HG02970 (cell line): ENCODE measurements around the gene COL6A1.
"Not testable (repeated sequence)": the region's sequence is repeated elsewhere in the genome, so short reads cannot be mapped to it uniquely, and the experiment has no call there.

ENCODE experiments used
- ATAC-seq: cut with Tn5 transposase; IDR thresholded peaks from one replicate; pipeline ENCODE4 v1.9.1; 2021; ENCODE audit warnings: mild to moderate bottlenecking, moderate library complexity, moderate number of reproducible peaks; ENCODE audit not compliant: unreplicated experiment, low FRiP score

COL6A1 gene

DNA sequence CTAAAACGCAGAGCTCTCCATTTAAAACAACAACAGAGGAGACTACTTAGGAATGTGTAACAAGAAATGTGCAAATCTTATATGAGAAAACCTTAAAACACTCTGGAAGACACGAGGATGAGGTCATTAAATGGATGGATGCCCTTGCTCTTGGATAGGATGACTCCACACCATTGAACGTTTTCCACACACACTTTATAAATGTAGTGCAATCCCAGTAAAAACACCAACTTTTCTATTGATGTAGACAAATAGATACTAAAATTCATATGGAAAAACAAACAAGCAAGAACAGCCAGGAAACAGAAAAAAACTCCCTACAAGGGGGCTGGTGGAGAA lies 18.4 kb upstream of the COL6A1 start:
- no peak for ATAC-seq

DNA sequence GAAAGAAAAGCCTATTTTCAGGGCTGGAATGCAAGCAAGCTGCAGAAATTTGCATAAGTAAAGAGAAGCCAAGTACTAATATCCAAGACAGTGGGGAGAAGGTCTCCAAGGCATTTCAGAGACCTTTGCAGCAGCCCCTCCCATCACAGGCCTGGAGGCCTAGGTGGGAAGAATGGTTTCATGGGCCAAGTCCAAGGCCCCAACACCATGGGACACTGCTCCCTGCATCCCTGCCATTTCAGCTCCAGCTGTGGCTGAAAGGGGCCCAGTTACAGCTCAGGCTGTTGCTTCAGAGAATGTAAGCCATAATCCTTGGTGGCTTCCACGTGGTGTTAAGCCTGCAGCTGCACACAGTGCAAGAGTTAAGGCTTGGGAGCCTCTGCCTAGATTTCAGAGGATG lies 16.9 kb upstream of the COL6A1 start:
- ATAC-seq = no peak

DNA sequence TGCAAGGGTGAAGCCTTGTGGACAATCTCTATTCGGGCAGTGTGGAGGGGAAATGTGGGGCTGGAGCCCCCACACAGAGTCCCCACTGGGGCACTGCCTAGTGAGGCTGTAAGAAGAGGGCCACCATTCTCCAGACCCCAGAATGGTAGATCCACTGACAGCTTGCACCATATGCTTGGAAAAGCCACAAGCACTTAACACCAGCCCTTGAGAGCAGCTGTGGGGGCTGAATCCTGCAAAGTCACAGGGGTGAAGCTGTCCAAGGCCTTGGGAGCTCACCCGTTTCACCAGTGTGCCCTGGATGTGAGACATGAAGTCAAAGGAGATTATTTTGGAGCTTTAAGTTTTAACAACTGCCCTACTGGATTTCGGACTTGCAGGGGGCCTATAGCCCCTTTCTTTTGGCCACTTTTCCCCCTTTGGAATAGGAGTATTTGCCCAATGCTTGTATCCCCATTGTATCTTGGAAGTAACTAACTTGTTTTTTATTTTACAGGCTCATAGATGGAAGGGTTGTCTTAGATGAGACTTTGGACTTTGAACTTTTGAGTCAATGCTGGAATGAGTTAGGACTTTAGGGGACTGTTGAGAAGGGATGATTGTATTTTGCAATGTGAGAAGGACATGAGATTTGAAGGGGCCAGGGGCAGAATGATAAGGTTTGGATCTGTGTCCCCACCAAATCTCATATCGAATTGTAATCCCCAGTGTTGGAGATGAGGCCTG lies 16.3 kb upstream of the COL6A1 start:
- ATAC-seq = no peak

DNA sequence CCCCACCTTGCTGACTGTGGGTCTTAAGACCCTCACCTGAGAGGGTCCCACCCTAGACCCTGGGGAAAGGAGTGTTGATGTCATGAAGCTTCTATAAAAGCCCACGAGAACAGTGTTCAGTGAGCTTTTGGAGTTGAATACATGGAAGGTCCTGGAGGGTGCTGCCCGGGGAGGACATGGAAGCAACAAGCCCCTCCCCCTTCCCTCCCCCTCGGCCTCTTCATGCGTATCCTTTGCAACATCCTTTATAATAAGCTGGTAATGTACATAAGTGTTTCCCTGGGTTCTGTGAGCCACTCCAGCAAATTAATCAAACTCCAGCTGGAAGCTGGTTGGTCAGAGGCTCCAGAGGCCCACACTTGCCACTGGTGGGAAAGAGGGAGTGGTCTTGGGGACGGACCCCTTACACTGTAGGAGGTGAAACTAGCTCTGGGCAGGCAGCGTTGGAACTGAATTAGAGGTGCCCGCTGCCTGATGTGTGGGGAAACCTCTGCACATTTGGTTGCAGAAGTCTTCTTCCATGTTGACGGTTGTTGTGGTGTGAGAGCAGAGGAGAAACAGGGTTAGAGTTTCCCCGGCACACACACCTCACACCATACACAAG lies 14.7 kb upstream of the COL6A1 start:
- ATAC-seq = no peak

DNA sequence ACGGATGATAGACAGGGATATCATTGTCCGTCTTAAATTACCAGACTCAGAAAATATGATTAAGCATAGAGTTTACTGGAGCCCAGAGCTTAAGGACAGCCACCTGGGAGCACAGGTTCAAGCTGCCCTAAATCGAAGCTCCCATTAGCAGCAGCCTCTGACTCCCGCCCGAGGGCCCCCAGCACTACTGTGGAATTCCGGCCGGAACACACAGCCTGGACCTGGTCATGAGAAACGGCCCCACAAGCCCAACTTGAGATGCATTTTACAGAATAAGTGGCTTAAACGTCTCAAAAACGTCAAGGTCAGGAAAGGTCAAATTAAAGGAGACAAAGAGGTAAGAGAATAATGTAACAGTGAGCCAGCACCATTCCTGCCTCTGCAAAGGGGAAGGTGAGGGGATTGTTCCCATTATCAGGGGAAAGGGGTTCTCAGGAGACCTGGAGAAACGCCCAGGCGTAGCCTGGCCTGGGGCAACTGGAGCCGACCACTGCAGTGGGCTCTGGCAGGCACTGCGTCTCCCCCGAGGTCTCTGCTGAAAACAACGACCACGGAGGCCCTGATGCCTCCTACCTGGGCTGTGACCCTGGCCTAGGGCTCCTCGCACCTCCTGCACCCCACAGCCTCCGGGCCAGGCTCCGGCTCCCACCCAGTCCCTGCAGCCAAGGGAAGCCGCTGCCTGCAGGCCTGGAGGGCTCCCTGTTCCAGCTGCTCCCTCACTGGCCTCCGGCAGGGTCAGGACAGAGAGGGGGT lies 11.5 kb upstream of the COL6A1 start:
- ATAC-seq = no peak

DNA sequence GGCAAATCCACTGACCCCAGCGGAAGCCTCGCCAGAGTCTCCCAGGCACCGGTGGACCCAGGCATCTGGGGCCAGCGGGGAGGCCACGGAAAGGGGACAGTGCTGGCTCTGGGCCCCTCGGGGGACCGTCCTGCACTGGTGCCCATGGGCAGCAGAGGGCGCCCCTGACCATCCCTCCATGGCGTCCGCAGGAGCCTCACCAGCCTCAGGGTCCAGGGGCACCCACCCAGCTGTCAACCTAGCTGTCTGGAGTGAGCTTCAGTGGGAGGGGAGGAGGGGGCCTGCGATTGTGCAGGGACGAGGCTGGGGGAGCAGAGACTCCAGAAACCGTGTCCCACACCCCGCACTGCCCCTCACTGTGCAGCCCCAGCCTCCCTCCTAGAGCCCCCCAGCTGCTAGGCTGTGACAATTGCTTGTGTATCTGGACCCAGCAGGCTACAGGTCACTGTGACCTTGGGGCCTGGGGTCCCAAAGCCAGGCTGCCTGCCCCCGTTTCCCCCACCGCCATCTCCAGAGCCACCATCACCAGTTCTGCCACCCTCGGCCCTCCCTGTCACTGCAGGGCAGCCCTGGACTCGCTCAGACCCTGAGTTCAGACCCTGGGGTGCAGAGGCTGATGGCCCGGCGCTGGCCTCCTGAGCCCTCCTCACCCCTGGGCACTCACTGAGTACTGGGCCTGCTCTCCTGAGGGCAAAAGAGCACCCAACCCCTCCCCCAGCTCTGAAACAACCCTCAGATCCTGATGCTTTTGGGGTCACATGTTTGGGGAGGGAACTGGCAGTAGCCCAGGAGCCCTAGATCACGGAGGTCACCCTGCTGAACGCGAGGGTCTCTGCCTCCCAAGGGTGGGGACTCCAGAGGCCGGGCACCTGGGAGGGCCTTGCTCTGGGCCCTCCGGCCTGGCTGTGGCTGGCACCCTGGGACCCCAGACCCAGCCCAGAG lies 10.6 kb upstream of the COL6A1 start:
- ATAC-seq = no peak

DNA sequence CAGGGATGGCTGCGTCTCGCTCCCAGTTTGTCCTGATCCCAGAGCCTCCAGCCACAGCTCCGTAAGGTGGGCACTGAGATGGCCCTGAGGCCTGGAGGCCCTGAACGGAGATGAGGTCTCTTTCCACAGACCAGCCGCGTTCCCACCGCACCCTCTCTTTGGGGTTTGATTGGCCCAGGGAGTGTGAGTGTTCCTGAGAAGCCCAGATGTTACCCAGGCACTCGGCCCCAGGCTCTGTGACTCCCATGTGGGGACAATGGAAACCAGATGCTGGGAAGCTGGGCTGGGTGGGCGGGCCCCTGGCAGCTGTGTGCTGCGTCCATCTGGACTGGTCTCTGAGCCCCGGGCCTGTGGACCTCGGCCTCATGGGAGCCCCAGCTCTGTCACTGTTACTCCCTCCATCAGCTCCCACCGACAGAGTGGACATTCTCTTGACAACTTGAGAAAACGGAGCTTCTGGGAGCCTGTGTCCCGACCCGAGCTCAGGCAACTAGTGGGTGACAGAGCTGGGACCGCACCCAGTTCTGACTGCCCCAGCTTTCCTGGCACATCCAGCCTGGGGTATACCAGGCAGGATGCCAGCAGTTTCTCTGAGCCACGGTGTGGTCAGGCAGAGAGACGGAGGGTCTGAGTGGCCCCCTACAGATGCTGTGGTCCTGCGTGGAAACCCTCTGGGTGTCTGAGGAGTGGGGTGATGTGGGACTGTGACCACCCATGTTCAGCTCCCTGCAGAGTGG lies 9.8 kb upstream of the COL6A1 start:
- ATAC-seq = no peak

DNA sequence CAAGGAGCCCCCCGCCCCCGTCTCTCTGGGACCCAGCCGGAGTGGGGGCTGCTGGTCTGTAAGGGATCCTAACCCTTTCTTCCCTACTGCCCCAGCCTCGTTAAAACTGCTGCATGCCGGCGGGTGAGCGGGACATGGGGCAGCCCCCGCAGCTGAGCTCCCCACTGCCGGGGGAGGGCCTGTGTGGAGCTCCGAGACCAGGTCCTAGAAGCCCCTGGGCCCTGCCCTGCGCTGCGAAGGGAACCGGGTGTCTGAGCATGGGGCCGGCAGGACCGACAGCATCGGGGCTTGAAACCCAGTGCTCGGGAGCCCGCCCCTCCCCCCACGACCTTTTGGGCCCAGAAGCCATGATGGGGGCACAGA lies 9.2 kb upstream of the COL6A1 start:
- no peak for ATAC-seq

DNA sequence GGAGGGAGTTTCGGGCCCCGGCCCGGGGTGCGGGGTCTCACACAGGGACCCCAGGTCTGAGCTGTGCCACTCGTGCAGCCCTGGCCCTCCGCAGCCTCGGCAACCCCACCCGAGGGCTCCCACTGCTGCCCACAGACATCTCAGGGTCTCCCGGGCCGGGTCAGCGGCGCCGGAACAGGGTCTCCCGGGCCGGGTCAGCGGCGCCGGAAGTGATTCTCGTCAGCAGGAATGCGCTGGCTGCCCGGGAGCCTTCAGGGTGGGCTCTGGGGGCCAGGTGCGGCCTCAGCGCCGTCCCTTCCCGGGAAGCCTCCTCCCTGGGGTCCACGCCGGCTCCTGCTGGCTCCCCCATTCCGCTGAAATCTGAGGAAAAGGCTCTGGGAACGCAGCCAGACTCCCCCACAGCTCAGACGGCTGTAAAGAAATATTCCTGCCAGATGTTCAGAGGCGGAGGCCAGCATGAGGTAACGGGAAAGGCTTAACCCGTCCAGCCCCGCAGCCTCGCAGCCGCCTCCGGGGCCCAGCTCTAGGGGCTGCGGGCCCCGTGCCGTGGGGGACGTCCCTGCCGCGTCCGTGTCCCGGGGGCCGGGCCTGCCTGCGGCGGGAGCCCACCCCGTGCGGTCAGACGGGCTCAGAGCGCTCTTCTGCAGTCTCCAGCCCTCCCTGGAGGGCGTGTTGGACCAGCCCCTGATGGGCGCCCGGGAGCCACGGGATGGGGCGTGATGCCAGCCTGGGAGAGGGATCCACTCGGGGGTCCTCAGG lies 8.7 kb upstream of the COL6A1 start:
- ATAC-seq = no peak

DNA sequence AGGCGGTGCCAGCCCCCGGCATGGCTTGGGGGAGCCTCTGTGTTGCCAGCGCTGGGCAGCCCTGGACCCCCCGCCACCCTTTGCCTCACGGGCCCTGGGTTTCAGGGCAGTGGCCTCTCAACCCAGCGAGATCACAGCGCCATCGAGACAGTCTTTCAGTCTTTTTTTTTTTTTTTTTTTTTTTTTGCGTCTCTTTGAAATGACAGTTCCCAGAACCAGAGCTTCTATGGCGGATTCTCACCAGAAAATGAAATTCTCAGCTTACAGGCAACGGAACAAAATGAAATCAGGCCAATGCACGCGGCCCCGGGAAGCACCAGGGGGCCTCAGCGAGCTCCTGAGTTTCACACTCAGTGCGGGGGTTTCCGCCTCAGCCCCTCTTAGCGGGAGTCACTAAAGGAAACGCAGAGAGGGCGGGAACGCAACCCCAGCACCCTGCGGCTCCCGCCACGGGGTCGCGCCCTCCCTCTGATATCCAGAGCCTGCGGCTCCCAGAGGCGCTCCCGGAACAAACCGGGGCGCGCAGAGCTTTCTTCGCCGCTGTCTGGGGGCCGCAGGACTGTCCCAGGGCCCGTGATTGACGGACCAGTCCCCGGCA lies 8.0 kb upstream of the COL6A1 start:
- no peak for ATAC-seq

DNA sequence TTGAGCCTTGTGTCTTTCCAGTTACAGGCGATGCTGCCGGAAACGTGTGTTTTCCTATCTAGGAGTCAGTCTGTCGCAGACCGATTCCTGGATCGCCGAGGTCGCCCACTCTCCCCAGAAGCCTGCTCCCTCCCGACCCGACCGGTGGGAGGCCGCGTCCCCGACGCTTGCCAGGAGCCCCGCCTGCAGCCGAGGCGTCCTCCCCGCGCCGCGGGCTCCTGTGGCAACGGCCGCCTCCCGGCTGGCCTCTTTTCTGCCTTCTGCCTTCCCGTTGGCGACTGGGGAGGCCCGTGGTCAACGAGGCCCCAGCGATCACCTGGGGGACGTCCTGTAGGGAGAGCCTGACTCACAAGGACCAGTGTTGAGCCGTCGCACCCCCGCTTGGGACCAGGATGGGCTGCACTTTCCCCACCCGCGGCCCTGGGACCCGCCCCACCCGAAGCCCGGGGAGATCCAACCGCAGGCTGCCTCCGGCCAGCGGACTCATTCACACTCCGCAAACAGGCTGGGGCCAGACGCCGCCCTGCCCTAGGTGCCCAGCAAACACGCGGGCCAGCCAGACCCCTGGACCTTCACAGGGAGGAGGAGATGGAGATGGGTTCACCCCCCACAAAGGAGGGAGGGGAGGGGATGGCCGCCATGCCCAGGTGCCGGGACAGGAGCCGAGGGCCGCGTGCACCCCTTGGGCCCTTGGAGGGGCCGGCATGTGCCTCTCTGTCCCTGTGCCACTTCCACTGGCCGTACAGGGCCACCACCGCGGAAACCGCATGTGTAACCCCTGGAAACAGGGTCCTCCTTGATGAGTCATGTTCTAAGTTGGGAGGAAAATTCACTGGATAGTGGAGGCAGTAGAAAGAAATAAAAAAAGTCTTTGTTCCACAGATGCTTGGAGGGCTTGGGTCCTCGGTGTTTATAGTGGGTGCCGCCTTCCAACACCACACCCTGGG lies 7.2 kb upstream of the COL6A1 start:
- ATAC-seq = no peak

DNA sequence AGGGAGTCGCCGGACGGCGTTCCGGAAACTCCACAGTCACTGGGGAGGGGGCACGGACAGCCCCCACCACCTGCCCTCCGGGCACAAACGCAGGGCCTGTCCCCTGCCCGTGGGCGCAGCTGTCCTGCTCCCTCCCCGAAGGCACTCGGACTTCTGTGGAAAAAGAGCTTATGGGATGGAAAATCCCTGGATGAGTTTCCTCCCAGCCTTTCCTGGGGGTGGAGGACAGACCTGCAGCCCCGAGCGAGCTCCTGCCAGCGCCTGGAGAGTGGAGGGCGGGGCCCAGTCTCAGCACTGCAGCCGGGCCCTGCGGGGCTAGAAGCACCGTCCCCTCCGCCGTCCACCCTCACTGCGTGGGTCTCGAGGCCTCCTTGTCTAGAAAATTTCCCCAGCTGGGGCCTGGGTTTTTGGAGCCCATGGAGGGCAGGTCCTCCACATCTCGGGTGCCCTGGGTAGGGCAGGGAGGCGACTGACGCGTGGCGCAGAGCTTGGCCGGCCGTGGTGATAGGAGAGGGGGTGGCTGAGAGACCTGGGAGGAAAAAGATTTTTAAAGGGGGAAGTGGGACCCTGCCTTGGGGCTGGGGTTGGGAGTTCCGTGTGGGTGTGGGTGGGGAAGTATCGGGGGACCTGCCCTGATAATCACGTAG lies 6.4 kb upstream of the COL6A1 start:
- no peak for ATAC-seq

DNA sequence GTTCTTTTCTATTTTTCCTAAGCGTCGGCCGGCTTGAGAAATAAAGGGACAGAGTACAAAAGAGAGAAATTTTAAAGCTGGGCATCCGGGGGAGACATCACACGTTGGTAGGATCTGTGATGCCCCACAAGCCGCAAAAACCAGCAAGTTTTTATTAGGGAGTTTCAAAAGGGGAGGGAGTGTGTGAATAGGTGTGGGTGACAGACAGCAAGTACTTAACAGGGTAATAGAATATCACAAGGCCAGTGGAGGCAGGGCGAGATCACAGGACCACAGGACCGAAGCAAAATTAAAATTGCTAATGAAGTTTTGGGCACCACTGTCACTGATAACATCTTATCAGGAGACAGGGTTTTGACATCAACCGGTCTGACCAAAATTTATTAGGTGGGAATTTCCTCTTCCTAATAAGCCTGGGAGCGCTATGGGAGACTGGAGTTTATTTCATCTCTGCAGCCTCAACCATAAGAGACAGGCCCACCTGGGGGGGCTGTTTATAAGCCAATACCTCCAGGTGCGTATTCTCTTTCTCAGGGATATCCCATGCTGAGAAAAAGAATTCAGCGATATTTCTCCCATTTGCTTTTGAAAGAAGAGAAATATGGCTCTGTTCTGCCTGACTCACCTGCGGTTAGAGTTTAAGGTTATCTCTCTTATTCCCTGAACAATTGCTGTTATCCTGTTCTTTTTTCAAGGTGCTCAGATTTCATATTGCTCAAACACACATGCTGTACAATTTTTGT lies 5.7 kb upstream of the COL6A1 start:
- ATAC-seq = not testable (repeated sequence)

DNA sequence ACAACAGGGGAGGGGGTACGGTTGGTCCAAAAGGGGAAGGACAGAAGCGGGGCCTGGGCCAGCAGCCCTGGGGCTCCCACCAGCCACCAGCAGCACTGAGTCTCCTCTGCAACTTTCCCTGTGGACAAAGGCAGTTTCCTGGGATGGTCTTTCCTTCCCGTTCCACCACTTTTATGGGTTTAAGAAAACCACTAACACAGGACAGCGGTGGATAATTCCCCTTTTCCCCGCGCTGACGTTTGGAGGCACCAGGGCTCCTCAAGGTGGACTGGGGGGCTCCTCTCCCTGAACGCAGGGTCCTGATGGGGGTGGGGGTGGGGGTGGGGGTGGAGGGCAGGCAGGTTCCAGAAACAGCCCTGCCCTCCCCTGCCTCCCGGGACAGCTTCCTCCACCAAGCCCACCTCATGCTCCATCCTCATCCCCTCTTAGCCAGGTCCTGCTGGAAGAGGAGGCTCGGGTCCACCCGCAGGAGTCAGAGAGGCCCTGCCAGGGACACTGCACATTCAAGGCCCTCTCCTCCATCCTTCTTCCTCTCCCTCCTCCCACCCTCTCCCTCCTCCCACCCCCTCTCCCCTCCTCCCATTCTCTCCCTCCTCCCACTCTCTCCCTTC lies 4.8 kb upstream of the COL6A1 start:
- ATAC-seq = no peak

DNA sequence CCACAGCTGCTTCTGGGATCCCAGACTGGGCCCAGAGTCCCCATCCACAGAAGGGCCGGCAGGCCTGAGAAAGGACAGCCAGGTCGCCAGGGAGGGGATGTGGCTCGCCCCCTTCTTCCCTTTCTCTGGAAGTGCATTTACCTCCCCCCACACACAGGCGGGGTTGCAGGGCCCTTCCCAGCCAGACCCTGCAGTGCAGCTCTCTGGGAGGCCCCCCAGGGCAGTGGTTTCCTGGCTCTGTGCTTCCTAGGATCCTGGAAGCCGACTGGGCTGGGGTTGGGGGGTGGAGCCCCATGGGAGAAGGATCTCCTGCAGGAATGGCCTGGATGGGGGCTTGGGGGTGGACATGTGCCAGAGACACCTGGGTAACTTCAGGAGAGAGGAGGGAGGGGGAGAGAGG lies 4.2 kb upstream of the COL6A1 start:
- ATAC-seq = no peak

DNA sequence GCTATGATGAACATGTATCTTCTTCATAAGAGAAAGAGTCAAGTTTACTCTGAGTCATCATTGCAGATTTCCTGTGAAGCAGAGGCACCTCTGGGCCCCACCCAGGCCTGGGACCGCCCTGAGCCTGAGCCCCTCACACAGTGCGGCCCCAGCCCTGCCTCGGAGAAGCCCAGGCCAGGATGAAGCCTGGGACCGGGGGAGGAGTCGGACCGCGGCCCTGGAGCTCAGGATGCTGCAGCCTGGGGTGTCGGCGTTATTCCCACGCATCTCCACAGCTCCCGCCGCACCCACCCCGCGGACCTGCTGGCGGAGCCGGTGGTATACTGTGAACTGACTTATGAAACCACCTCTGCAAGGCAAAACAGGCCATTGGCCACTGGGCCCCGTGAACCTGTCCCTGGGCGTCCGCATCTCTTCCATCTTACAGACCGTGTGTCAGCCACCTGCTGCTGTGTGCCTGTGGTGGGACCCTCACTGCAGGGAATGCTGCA lies 2.4 kb upstream of the COL6A1 start:
- ATAC-seq = no peak
